Neuronal stem cell (in vitro differentiated cells): Measurements from ENCODE around the gene MOSMO.

ENCODE experiments used
- DNase-seq: peaks from one replicate; pipeline ENCODE4 v3.0.0-alpha.2; 2013; ENCODE audit warnings: low spot score
- H2AFZ ChIP-seq: one replicate; pipeline ENCODE4 v1.6.1; 2013; ENCODE audit warnings: mild to moderate bottlenecking, low read length, inconsistent platforms
- H2AK5ac ChIP-seq: 2 replicates; pipeline ENCODE4 v1.6.1; 2013; ENCODE audit warnings: low read depth, mild to moderate bottlenecking, inconsistent platforms, low read length, moderate library complexity, mixed read lengths
- H2BK120ac ChIP-seq: 2 replicates; pipeline ENCODE4 v1.6.1; 2013; ENCODE audit warnings: low read depth, mild to moderate bottlenecking, inconsistent platforms, low read length, moderate library complexity, mixed read lengths
- H2BK12ac ChIP-seq: one replicate; pipeline ENCODE4 v1.6.1; 2013; ENCODE audit warnings: low read length, inconsistent platforms
- H2BK15ac ChIP-seq: 2 replicates; pipeline ENCODE4 v1.6.1; 2013; ENCODE audit warnings: mild to moderate bottlenecking, low read length, inconsistent platforms, mixed read lengths
- H2BK5ac ChIP-seq: one replicate; pipeline ENCODE4 v1.6.1; 2013; ENCODE audit warnings: inconsistent platforms, mild to moderate bottlenecking, low read length, moderate library complexity
- H3K14ac ChIP-seq: one replicate; pipeline ENCODE4 v1.6.1; 2013; ENCODE audit warnings: low read length, inconsistent platforms
- H3K18ac ChIP-seq: 2 replicates; pipeline ENCODE4 v1.6.1; 2013; ENCODE audit warnings: low read length, inconsistent platforms
- H3K23ac ChIP-seq: 2 replicates; pipeline ENCODE4 v1.6.1; 2013; ENCODE audit warnings: low read depth, mild to moderate bottlenecking, mixed read lengths, low read length, inconsistent platforms; ENCODE audit not compliant: poor library complexity
- H3K27ac ChIP-seq: replicated peaks from 3 replicates; pipeline ENCODE4 v1.5.1; 2013; ENCODE audit warnings: low read length, inconsistent platforms
- H3K27me3 ChIP-seq, 3 experiments: 2 replicates each; pipeline ENCODE4 v1.6.1; 2013; ENCODE audit warnings: low read length in 3 of 3, mild to moderate bottlenecking in 2 of 3, inconsistent platforms in 1 of 3, low read depth in 1 of 3, mixed read lengths in 1 of 3, moderate library complexity in 1 of 3; ENCODE audit not compliant: control insufficient read depth in 3 of 3, insufficient read depth in 3 of 3
- H3K36me3 ChIP-seq, 2 donors: replicated peaks in 1 of 2; 2 replicates each; pipeline ENCODE4 v1.6.1; 2013; ENCODE audit warnings: low read length in 2 of 2; ENCODE audit not compliant: control insufficient read depth in 2 of 2, insufficient read depth in 2 of 2
- H3K4ac ChIP-seq: 2 replicates; pipeline ENCODE4 v1.6.1; 2013; ENCODE audit warnings: inconsistent platforms, mild to moderate bottlenecking, low read length, moderate library complexity
- H3K4me1 ChIP-seq, 2 donors: 1 replicate in 1 of 2; 2 replicates in 1 of 2; pipeline ENCODE4 v1.6.1; 2013; ENCODE audit warnings: low read length in 2 of 2, low read depth in 1 of 2; ENCODE audit not compliant: control insufficient read depth in 2 of 2, insufficient read depth in 1 of 2
- H3K4me2 ChIP-seq: one replicate; pipeline ENCODE4 v1.6.1; 2013; ENCODE audit warnings: mild to moderate bottlenecking, low read length, inconsistent platforms; ENCODE audit not compliant: insufficient read depth, poor library complexity, severe bottlenecking
- H3K4me3 ChIP-seq, 2 donors: 2 replicates each; pipeline ENCODE4 v1.5.1; 2013; ENCODE audit warnings: low read length in 2 of 2, mild to moderate bottlenecking in 2 of 2, inconsistent platforms in 1 of 2, moderate library complexity in 1 of 2
- H3K79me1 ChIP-seq: one replicate; pipeline ENCODE4 v1.6.1; 2013; ENCODE audit warnings: low read depth, mild to moderate bottlenecking, inconsistent platforms, low read length, moderate library complexity
- H3K9ac ChIP-seq: one replicate; pipeline ENCODE4 v1.6.1; 2013; ENCODE audit warnings: mild to moderate bottlenecking, low read depth, low read length, inconsistent platforms; ENCODE audit not compliant: poor library complexity
- H3K9me3 ChIP-seq, 2 donors: replicated peaks in 1 of 2; 2 replicates each; pipeline versions ENCODE3 to v1.6.1; 2013; ENCODE audit warnings: low read length in 2 of 2, mild to moderate bottlenecking in 2 of 2, inconsistent platforms in 1 of 2, low read depth in 1 of 2, mixed read lengths in 1 of 2, moderate library complexity in 1 of 2; ENCODE audit not compliant: control insufficient read depth in 2 of 2, insufficient read depth in 1 of 2
- H4K8ac ChIP-seq: one replicate; pipeline ENCODE4 v1.6.1; 2013; ENCODE audit warnings: low read depth, mild to moderate bottlenecking, inconsistent platforms, low read length, moderate library complexity
- H4K91ac ChIP-seq: one replicate; pipeline ENCODE4 v1.6.1; 2013; ENCODE audit warnings: low read length, low read depth, mild to moderate bottlenecking, inconsistent platforms; ENCODE audit not compliant: poor library complexity
- WGBS, 2 donors: extraction: QIAGEN DNeasy Blood & Tissue Kit; methylation state at CpG; one replicate each; pipeline ENCODE4 v1.1.7; 2013; ENCODE audit warnings: missing lambda C conversion rate in 2 of 2, mixed read lengths in 1 of 2; ENCODE audit not compliant: insufficient read length in 2 of 2, insufficient replicate concordance in 1 of 2; ENCODE audit errors: extremely low coverage in 2 of 2; 5-methylcytosine and 5-hydroxymethylcytosine counted together

The MOSMO gene

GRCh38 chr16:22123146-22123545 lies 115.2 kb downstream of the MOSMO start:
- no peak overlapping the region for H3K23ac ChIP-seq
- no peak overlapping the region for H2AFZ ChIP-seq
- no peak overlapping the region for H3K4me3 ChIP-seq
- H2BK15ac ChIP-seq, result no peak overlapping the region
- H3K79me1 ChIP-seq, result no peaks in the 10 kb centered on the region
- H2AK5ac ChIP-seq, result no peak overlapping the region
- no peaks in the 10 kb centered on the region for H3K4me1 ChIP-seq
- DNase-seq, result no peak
- H2BK120ac ChIP-seq, result no peak overlapping the region
- H3K9me3 ChIP-seq, result no peaks in the 10 kb centered on the region
- no peak overlapping the region for H4K8ac ChIP-seq
- no peak overlapping the region for H3K9ac ChIP-seq
- H3K27ac ChIP-seq, result no peak overlapping the region
- no CpG with 5 or more reads among the region's 3 CpGs for WGBS, 2 donors
- H3K4me2 ChIP-seq, result no peak overlapping the region
- H4K91ac ChIP-seq, result no peak overlapping the region
- H3K14ac ChIP-seq, result no peak overlapping the region
- no peak overlapping the region for H3K18ac ChIP-seq
- no peaks in the 10 kb centered on the region for H3K36me3 ChIP-seq
- no peak overlapping the region for H2BK5ac ChIP-seq
- H3K27me3 ChIP-seq, result no peaks in the 10 kb centered on the region
- no peak overlapping the region for H3K4ac ChIP-seq
- H2BK12ac ChIP-seq, result no peak overlapping the region

GRCh38 chr16:22123759-22124490 lies 116.0 kb downstream of the MOSMO start:
- H3K9ac ChIP-seq, result no peak overlapping the region
- H2BK120ac ChIP-seq, result no peak overlapping the region
- no peak overlapping the region for H3K4me2 ChIP-seq
- no peaks in the 10 kb centered on the region for H3K27me3 ChIP-seq
- no peaks in the 10 kb centered on the region for H3K36me3 ChIP-seq
- H3K14ac ChIP-seq, result no peak overlapping the region
- H3K18ac ChIP-seq, result no peak overlapping the region
- no peak for DNase-seq
- no peak overlapping the region for H2AFZ ChIP-seq
- no peak overlapping the region for H3K23ac ChIP-seq
- no peak overlapping the region for H2AK5ac ChIP-seq
- no peak overlapping the region for H2BK12ac ChIP-seq
- WGBS, 2 donors, result no CpG with 5 or more reads among the region's 7 CpGs
- H2BK5ac ChIP-seq, result no peak overlapping the region
- H4K91ac ChIP-seq, result no peak overlapping the region
- H3K4ac ChIP-seq, result no peak overlapping the region
- H3K27ac ChIP-seq, result no peak overlapping the region
- no peak overlapping the region for H4K8ac ChIP-seq
- no peaks in the 10 kb centered on the region for H3K4me1 ChIP-seq
- no peak overlapping the region for H3K4me3 ChIP-seq
- no peaks in the 10 kb centered on the region for H3K9me3 ChIP-seq
- H2BK15ac ChIP-seq, result no peak overlapping the region
- H3K79me1 ChIP-seq, result no peaks in the 10 kb centered on the region

GRCh38 chr16:22124583-22125284 lies 116.8 kb downstream of the MOSMO start:
- Histone ChIP-seq H3K27ac (no peak overlapping the region), H3K9ac (no peak overlapping the region), H3K27me3 (no peaks in the 10 kb centered on the region), H2BK12ac (no peak overlapping the region), H4K91ac (no peak overlapping the region), H2AK5ac (no peak overlapping the region), H2BK120ac (no peak overlapping the region), H2BK15ac (no peak overlapping the region), H3K9me3 (no peaks in the 10 kb centered on the region), H2BK5ac (no peak overlapping the region), H3K79me1 (no peaks in the 10 kb centered on the region), H3K4me3 (no peak overlapping the region), H3K4me1 (no peaks in the 10 kb centered on the region), H4K8ac (no peak overlapping the region), H3K4me2 (no peak overlapping the region), H2AFZ (no peak overlapping the region), H3K36me3 (no peaks in the 10 kb centered on the region), H3K18ac (no peak overlapping the region), H3K14ac (no peak overlapping the region), H3K23ac (no peak overlapping the region), H3K4ac (no peak overlapping the region)
- WGBS, 2 donors, result no CpG with 5 or more reads among the region's 6 CpGs
- DNase-seq, result no peak

GRCh38 chr16:22126037-22126558 lies 118.2 kb downstream of the MOSMO start:
- Histone ChIP-seq H3K9me3 (no peaks in the 10 kb centered on the region), H3K4me3 (no peak overlapping the region), H2AK5ac (no peak overlapping the region), H2BK5ac (no peak overlapping the region), H3K4me2 (no peak overlapping the region), H3K27me3 (peaks cover 0 to 4% (median 0%) of the 10 kb centered on the region in 3 experiments), H2BK15ac (no peak overlapping the region), H3K23ac (no peak overlapping the region), H3K79me1 (no peaks in the 10 kb centered on the region), H2BK120ac (no peak overlapping the region), H3K18ac (no peak overlapping the region), H4K91ac (no peak overlapping the region), H3K4ac (no peak overlapping the region), H3K9ac (no peak overlapping the region), H3K36me3 (no peaks in the 10 kb centered on the region), H2BK12ac (no peak overlapping the region), H3K14ac (no peak overlapping the region), H3K4me1 (no peaks in the 10 kb centered on the region), H4K8ac (no peak overlapping the region), H2AFZ (no peak overlapping the region), H3K27ac (no peak overlapping the region)
- no CpG with 5 or more reads among the region's 15 CpGs for WGBS, 2 donors
- no peak for DNase-seq
